Activated T-helper 1 cell treated with anti-CD3 and anti-CD28 coated beads, Interleukin-12 subunit alpha, Interleukin-12 subunit beta, Interleukin-2, Interleukin-4 antibody, amounts not matched to agents 30 ng/mL and 10 ng/mL and 1 ng/mL, durations not matched to agents 14 hours and 24 hours and 36 hours (primary cell): ENCODE data around the gene VAV3. TPM values are rescaled to one million over a fixed set of nuclear protein-coding genes. Genes with fewer than 3 reads are reported as not detected.
"Not testable (repeated sequence)": the region's sequence is repeated elsewhere in the genome, so short reads cannot be mapped to it uniquely, and the experiment has no call there.

Source experiments
- DNase-seq: peaks from one replicate; pipeline ENCODE4 v3.0.0; 2021; ENCODE audit warnings: low spot score
- H3K27ac Mint-ChIP-seq: one replicate; pipeline ENCODE4 v1.8.0; 2021; ENCODE audit warnings: mild to moderate bottlenecking, mixed read lengths
- H3K27me3 Mint-ChIP-seq: one replicate; pipeline ENCODE4 v1.8.0; 2022; ENCODE audit warnings: mild to moderate bottlenecking, moderate library complexity, mixed read lengths; ENCODE audit not compliant: insufficient read depth
- H3K36me3 Mint-ChIP-seq: one replicate; pipeline ENCODE4 v1.8.0; 2021; ENCODE audit warnings: low read depth, mixed read lengths
- H3K4me1 Mint-ChIP-seq: one replicate; pipeline ENCODE4 v1.8.0; 2021; ENCODE audit warnings: low read depth, mixed read lengths
- H3K4me3 Mint-ChIP-seq: one replicate; pipeline ENCODE4 v1.8.0; 2021; ENCODE audit warnings: mild to moderate bottlenecking, moderate library complexity, mixed read lengths
- H3K9me3 Mint-ChIP-seq: one replicate; pipeline ENCODE4 v1.8.0; 2021; ENCODE audit warnings: mixed read lengths
- intact Hi-C: fragments of 100-400 bp; cut with micrococcal nuclease; formaldehyde crosslinking; loops from one replicate; pipeline ENCODE4 v1.15.1; 2024
- total RNA-seq: library from RNA; stranded (reverse); gene quantifications from 2 replicates; pipeline ENCODE4 v1.2.3, GENCODE V29; 2022

VAV3 gene, protein sequence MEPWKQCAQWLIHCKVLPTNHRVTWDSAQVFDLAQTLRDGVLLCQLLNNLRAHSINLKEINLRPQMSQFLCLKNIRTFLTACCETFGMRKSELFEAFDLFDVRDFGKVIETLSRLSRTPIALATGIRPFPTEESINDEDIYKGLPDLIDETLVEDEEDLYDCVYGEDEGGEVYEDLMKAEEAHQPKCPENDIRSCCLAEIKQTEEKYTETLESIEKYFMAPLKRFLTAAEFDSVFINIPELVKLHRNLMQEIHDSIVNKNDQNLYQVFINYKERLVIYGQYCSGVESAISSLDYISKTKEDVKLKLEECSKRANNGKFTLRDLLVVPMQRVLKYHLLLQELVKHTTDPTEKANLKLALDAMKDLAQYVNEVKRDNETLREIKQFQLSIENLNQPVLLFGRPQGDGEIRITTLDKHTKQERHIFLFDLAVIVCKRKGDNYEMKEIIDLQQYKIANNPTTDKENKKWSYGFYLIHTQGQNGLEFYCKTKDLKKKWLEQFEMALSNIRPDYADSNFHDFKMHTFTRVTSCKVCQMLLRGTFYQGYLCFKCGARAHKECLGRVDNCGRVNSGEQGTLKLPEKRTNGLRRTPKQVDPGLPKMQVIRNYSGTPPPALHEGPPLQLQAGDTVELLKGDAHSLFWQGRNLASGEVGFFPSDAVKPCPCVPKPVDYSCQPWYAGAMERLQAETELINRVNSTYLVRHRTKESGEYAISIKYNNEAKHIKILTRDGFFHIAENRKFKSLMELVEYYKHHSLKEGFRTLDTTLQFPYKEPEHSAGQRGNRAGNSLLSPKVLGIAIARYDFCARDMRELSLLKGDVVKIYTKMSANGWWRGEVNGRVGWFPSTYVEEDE
- 5.3 and 6.1 TPM in 2 replicates for total RNA-seq

DNA sequence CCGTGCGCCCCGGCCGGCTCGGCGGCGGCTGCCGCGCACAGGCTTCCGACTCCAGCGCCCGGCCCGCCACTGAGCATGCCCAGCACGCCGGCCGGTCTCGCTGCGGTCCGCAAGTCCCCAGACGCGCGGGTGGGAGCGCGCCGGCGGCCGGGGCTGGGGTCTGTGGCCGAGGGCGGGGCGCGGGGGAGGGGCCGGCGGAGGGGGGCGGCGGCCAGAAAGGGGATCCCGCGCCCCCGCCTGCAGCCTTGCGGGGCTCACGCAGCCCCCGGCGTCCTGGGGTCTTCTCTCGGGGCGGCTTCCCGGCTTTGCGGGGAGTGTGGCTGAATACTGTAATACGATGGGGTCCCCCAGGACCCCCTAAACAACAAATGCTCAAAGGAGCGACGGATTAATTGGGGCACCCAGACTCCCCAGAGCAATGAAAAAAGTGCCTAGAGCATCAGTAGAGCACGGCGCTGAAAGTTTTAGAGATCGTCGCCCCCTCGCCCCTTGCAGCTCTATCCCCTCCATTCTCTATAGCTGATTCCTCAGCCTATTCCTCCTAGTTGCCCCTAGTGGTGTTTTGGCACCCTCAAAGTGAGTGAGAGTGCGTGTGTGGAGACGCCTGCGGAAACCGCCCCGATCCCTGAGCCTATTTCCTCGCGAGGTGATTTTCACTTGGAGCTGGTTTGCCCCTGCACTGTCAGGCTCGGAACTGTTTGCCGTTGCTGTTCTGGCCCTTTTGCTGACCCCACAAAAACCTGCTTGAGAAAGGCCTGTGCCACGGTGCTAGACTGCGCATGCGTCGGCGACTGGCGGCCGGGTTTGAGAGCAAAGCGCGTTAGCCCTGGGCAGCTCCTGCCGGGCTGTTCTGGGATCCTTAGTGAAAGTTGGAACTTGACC, at the start of gene VAV3:
Gene VAV3 (minus strand): TSS at position 71 of the 882 bp plus-strand sequence. CDS start 311 bp downstream, outside the sequence.
- H3K4me3 Mint-ChIP-seq, result peak within 1 kb of the TSS; percentile 90
- DNase-seq, result peak; percentile 29
- H3K9me3 Mint-ChIP-seq, result no peaks in the 10 kb centered on the region
- peak within 1 kb of the TSS; percentile 84 for H3K27ac Mint-ChIP-seq
- intact Hi-C loops, result loop anchor here (2.0 kb wide), 1 partner anchor 113 kb away; no protein-coding TSS in a partner anchor
- peaks cover 9% of the 10 kb centered on the region for H3K27me3 Mint-ChIP-seq
- H3K36me3 Mint-ChIP-seq, result no peaks in the 10 kb centered on the region
- peaks cover 28% of the 10 kb centered on the region for H3K4me1 Mint-ChIP-seq

DNA sequence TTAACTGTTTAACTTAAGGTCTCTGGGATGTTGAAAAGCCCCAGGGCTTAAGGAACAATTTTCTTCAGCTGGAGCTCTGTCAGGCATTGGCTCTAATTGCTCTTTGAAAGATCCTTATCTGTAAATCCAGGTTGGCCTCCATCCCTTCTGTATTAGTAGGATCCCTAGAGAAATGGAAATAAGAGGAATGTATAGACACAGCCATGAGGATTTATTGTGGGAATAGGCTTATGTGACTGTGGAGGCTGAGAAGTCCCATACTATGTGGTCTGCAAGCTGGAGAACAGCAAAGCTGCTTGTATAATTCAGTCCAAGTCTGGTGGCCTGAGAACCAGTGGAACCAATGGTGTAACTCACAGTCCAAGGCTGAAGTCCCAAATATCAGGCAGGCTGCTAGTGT, 47.6 kb upstream of the VAV3 start:
- Mint-ChIP-seq H3K27ac (no peak overlapping the region), H3K4me3 (no peak overlapping the region), H3K36me3 (no peaks in the 10 kb centered on the region), H3K27me3 (no peaks in the 10 kb centered on the region), H3K4me1 (no peaks in the 10 kb centered on the region), H3K9me3 (no peaks in the 10 kb centered on the region)
- intact Hi-C loops, result no loop called here
- DNase-seq, result no peak

DNA sequence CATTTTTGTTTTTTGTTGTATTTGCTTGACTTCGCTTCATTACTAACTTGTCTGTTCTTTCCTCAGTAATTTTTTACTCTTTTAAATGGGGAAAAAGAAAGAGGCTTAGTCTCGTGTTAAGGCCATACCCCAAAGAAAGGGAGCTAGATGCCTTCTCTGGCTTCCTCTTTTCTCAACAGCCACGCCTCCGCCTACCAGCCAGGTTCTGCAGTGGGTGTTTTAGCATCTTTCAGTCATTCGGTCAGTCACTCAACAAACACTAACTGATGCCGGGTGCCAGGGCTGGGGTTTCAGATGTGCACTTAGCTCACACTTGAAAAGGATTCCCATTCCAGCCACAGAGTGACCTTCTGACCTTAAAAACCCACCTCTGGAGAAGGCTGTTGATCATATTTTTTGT, 46.3 kb upstream of the VAV3 start:
- Mint-ChIP-seq H3K4me3 (no peak overlapping the region), H3K27ac (no peak overlapping the region), H3K9me3 (no peaks in the 10 kb centered on the region), H3K27me3 (no peaks in the 10 kb centered on the region), H3K36me3 (no peaks in the 10 kb centered on the region), H3K4me1 (no peaks in the 10 kb centered on the region)
- no peak for DNase-seq
- intact Hi-C loops, result no loop called here

DNA sequence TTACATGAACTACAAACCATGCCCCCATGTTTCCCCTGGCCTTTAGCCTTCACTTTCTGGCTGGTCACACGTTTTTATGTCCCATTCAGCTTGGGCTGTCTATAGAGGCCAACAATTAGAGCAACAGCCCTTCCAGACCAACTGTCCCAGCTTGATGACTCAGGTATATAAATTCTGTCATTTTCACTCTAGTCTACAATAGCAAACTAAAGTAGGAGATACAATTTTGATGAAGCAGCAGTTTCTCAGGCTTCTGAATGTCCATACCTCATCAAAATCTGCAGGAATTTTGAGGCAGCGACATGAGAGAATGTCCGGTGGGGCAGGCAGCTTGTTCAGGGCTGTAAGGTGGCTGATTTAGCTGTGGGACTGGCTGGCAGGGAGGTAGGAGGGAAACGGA, 45.6 kb upstream of the VAV3 start:
- no peak overlapping the region for H3K27ac Mint-ChIP-seq
- H3K4me1 Mint-ChIP-seq, result no peaks in the 10 kb centered on the region
- H3K27me3 Mint-ChIP-seq, result no peaks in the 10 kb centered on the region
- no peaks in the 10 kb centered on the region for H3K36me3 Mint-ChIP-seq
- intact Hi-C loops, result no loop called here
- DNase-seq, result no peak
- no peak overlapping the region for H3K4me3 Mint-ChIP-seq
- peaks cover under 1% of the 10 kb centered on the region for H3K9me3 Mint-ChIP-seq

DNA sequence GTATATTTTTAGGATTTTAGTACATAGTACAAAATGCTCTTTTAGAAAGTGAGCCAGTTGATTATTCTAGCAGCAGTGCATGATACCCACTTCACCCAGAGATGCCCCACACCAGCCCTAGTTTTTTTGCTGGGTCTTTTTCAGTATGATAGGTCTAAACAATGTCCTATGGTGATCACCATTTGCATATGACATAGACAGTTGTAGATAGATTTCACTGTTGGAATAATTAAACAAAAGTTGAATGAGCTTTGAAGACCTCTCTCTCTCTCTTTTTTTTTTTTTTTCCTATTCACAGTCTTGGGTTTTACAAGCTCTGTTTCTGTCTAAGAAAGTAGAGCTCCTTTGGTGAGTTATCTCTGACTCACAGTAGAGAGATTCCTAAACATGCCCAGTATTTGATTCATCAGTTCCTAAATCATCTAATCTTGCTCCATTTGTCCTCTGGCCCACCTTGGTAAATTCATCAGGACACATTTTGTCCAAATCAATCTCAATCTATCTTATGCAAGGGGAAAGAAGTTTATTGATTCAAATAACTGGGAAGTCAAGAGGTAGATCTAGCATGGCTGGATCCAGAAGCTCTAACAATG, 44.7 kb upstream of the VAV3 start:
- Mint-ChIP-seq H3K4me3 (no peak overlapping the region), H3K36me3 (no peaks in the 10 kb centered on the region), H3K27ac (no peak overlapping the region), H3K27me3 (peaks cover 2% of the 10 kb centered on the region), H3K4me1 (no peaks in the 10 kb centered on the region), H3K9me3 (peaks cover 6% of the 10 kb centered on the region)
- no peak for DNase-seq
- intact Hi-C loops, result no loop called here

DNA sequence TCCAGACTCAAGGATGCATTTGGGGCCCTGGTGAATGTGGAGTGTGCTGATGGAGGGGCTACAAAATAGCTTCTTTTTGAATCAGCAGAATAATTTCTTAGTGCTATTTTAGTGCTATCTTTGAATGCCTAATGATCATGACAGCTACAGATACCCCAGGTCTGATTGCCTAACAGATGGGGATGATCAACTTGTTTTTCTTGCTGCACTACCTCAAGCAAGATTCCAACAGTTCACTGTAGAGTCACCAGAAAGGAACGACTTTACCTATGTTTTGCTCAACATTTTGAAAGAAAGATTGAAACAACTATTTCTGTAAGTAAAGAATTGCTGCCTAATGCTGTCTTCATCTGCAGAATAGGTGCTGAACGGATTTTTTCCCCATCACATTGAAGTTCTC, 42.6 kb upstream of the VAV3 start:
- peaks cover 6% of the 10 kb centered on the region for H3K9me3 Mint-ChIP-seq
- H3K36me3 Mint-ChIP-seq, result no peaks in the 10 kb centered on the region
- no peak overlapping the region for H3K4me3 Mint-ChIP-seq
- H3K27ac Mint-ChIP-seq, result no peak overlapping the region
- H3K27me3 Mint-ChIP-seq, result peaks cover 4% of the 10 kb centered on the region
- intact Hi-C loops, result no loop called here
- H3K4me1 Mint-ChIP-seq, result no peaks in the 10 kb centered on the region
- no peak for DNase-seq

DNA sequence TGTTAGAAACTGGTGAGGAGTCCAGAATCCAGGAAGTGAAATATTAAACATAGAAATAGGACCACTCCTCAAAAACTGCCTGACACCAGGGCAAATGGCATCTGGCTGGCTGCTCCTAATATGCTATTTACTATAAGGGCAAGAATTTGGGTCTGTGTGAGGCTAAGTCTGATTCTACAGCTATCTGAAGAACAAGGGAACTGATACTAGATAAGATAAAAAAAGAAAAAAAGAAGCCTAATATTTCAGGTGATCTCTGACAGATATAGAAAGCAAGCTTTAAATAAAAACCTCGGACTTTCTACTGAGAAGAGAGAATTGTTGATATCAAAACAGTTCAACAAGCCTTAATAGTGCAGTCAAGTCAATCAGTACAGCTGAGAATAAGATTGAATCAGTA, 42.1 kb upstream of the VAV3 start:
- Mint-ChIP-seq H3K27ac (no peak overlapping the region), H3K4me3 (no peak overlapping the region), H3K36me3 (no peaks in the 10 kb centered on the region), H3K9me3 (peaks cover 6% of the 10 kb centered on the region), H3K27me3 (peaks cover 4% of the 10 kb centered on the region), H3K4me1 (no peaks in the 10 kb centered on the region)
- intact Hi-C loops, result no loop called here
- no peak for DNase-seq

DNA sequence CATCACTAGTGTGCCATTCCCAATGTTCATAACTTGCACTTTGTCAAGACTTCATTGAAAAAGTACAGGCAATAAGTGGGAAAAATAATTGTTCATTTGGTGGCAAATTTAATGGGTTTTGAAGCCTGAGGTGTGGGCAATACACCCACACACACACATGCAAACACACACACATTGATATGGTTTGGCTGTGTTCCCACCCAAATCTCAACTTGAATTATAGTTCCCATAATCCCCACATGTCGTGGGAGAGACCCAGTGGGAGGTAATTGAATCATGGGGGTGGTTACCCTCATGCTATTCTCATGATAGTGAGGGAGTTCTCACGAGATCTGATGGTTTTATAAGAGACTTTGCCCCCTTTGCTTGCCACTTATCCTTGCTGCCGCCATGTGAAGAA, 39.9 kb upstream of the VAV3 start:
- DNase-seq, H3K27ac Mint-ChIP-seq, intact Hi-C loops, H3K4me1 Mint-ChIP-seq, H3K27me3 Mint-ChIP-seq, H3K4me3 Mint-ChIP-seq, H3K9me3 Mint-ChIP-seq, H3K36me3 Mint-ChIP-seq: not testable (repeated sequence)

DNA sequence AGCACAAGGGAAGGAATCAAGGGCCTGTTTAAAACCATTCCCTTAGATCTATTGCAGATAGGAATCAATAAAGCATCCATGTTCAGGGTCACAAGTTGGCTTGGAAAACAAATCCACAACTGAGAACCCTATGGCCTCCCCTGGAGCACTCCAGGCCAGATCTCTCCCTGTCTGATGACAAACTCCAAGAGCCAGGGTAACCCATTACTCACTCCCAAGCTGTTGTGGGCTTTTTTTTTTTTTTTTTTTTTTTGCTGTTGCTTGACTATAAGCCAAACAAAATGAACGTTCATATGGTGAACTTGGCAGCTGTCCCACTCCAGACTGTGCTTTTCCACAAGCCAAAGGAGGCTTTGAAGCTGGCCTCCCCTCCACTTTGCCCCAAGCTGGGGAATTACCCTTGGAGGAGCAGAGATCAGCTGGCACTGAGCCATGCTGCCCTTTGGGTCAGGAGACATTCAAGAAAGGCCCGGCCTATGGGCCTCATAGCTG, 35.7 kb upstream of the VAV3 start:
- DNase-seq, result no peak
- Mint-ChIP-seq H3K27me3 (peaks cover 4% of the 10 kb centered on the region), H3K27ac (no peak overlapping the region), H3K36me3 (no peaks in the 10 kb centered on the region), H3K9me3 (peaks cover 6% of the 10 kb centered on the region), H3K4me1 (no peaks in the 10 kb centered on the region), H3K4me3 (no peak overlapping the region)
- intact Hi-C loops, result no loop called here

DNA sequence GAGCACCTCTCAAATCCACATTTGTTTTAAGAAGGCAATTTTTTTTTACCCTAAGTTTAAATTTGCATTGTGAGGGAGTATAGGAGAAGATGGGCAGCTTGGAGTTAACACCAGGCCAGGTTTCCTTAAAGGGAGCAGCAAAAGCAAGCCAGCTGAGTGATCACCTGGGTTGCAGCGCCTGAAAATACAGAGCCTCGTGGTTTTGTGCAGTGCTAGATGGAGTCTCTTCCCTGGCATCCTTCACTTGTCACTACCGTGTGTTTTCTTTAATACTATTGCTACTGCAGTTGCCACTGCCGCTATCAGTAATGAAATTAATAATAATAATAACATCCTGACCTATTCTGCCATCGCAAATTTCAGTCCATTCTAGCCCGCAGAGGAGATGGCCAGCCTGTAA, 35.2 kb upstream of the VAV3 start:
- peaks cover 1% of the 10 kb centered on the region for H3K9me3 Mint-ChIP-seq
- no peak overlapping the region for H3K27ac Mint-ChIP-seq
- H3K36me3 Mint-ChIP-seq, result no peaks in the 10 kb centered on the region
- no peaks in the 10 kb centered on the region for H3K4me1 Mint-ChIP-seq
- H3K27me3 Mint-ChIP-seq, result peaks cover 3% of the 10 kb centered on the region
- intact Hi-C loops, result no loop called here
- no peak for DNase-seq
- H3K4me3 Mint-ChIP-seq, result no peak overlapping the region

DNA sequence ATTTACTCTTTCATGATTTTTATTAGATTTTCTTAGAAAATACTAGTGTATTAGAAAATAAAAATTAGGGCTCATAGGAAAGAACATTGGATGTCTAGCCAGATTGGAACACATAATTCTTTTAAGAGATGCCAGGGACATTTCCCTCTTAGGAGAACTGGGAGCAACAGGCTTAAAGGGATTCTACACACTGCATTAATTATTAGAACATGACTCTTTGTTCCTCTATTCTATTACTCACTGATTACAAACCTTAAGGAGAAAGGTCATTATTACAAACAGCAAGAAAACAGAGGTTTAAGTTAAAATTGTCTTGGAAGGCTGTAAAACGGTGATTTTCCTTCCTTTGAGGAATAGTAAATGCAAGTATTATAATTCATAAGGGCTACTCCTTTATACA, 32.9 kb upstream of the VAV3 start:
- intact Hi-C loops, result no loop called here
- no peaks in the 10 kb centered on the region for H3K9me3 Mint-ChIP-seq
- H3K27me3 Mint-ChIP-seq, result no peaks in the 10 kb centered on the region
- H3K4me3 Mint-ChIP-seq, result no peak overlapping the region
- DNase-seq, result no peak
- H3K27ac Mint-ChIP-seq, result no peak overlapping the region
- H3K36me3 Mint-ChIP-seq, result no peaks in the 10 kb centered on the region
- no peaks in the 10 kb centered on the region for H3K4me1 Mint-ChIP-seq

DNA sequence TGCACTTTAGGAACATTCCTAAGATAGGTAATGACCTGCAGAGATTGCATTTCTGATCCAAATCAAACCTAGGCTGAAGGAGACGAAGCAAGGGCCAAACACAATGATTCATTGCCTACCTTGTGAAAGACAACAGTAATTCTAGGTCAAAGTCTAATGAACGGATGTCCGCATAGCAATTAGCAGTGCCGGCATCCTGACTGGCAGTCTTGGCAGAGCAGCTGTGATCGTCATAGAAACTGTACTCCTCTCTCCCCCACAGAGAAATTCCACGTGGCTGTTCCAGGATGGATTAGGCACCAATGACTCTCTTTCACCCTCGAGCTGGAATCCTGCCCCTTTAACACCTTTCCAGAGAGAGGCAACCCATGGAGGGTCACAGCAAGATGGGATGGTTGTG, 28.9 kb upstream of the VAV3 start:
- intact Hi-C loops, result no loop called here
- Mint-ChIP-seq H3K4me3 (no peak overlapping the region), H3K27me3 (no peaks in the 10 kb centered on the region), H3K27ac (no peak overlapping the region), H3K4me1 (no peaks in the 10 kb centered on the region), H3K9me3 (no peaks in the 10 kb centered on the region), H3K36me3 (no peaks in the 10 kb centered on the region)
- DNase-seq, result no peak
